Immature natural killer cell (primary cell): ENCODE measurements around the gene PTGER2. TPM values are rescaled to one million over a fixed set of nuclear protein-coding genes. Genes with fewer than 3 reads are reported as not detected.
A peak's percentile ranks its signal among the peaks of the same experiment; 100 is the strongest.

Experiments used
- DNase-seq, 3 donors: peaks; one replicate each; pipeline ENCODE4 v3.0.0; 2022; ENCODE audit warnings: mixed read lengths in 1 of 3
- H3K27ac Mint-ChIP-seq, 6 donors: one replicate each; pipeline ENCODE4 v1.8.0; 2020; ENCODE audit warnings: mixed read lengths in 6 of 6, mild to moderate bottlenecking in 5 of 6, inconsistent platforms in 4 of 6, moderate library complexity in 3 of 6
- H3K27me3 Mint-ChIP-seq, 3 donors: one replicate each; pipeline ENCODE4 v1.8.0; 2020 to 2021; ENCODE audit warnings: low read depth in 3 of 3, mild to moderate bottlenecking in 3 of 3, mixed read lengths in 3 of 3, moderate library complexity in 3 of 3, inconsistent platforms in 1 of 3
- H3K36me3 Mint-ChIP-seq, 3 donors: one replicate each; pipeline ENCODE4 v1.8.0; 2020; ENCODE audit warnings: mixed read lengths in 3 of 3, inconsistent platforms in 2 of 3, mild to moderate bottlenecking in 2 of 3
- H3K4me1 Mint-ChIP-seq, 2 donors: one replicate each; pipeline ENCODE4 v1.8.0; 2020; ENCODE audit warnings: inconsistent platforms in 2 of 2, mild to moderate bottlenecking in 2 of 2, mixed read lengths in 2 of 2, moderate library complexity in 1 of 2
- H3K4me3 Mint-ChIP-seq, 5 donors: one replicate each; pipeline ENCODE4 v1.8.0; 2020; ENCODE audit warnings: mild to moderate bottlenecking in 5 of 5, mixed read lengths in 5 of 5, inconsistent platforms in 3 of 5, moderate library complexity in 3 of 5
- H3K9me3 Mint-ChIP-seq, 6 donors: one replicate each; pipeline ENCODE4 v1.8.0; 2020; ENCODE audit warnings: mild to moderate bottlenecking in 6 of 6, mixed read lengths in 6 of 6, inconsistent platforms in 4 of 6, moderate library complexity in 3 of 6
- polyA plus RNA-seq, 3 donors: library from polyadenylated mRNA; unstranded; fragments of 300-500 nt; fragmentation: Illumina TruSeq; gene quantifications; one replicate each; pipeline ENCODE4 v1.2.3, GENCODE V29; 2021

PTGER2 gene
- polyA plus RNA-seq, 3 donors from 2014 or later, result 154 to 252 (median 250) TPM

- Mint-ChIP-seq H3K9me3 (no peaks in the 10 kb centered on the region), H3K36me3 (peaks cover 33 to 76% (median 46%) of the 10 kb centered on the region in 3 donors), H3K27me3 (no peaks in the 10 kb centered on the region), H3K4me1 (peaks cover 85 to 100% of the 10 kb centered on the region in 2 donors), H3K4me3 (peak overlapping the region in 3 of 5 donors; percentile 3 to 61 (median 58)), H3K27ac (peak overlapping the region; percentile 34 to 88 (median 70))
- DNase-seq, result no peak
Observed at GRCh38 chr14:52279408-52279807, 34.7 kb upstream of the PTGER2 start.

- Mint-ChIP-seq H3K36me3 (peaks cover 24 to 54% (median 28%) of the 10 kb centered on the region in 3 donors), H3K4me3 (no peak overlapping the region), H3K4me1 (peaks cover 75 to 100% of the 10 kb centered on the region in 2 donors), H3K9me3 (peaks cover 10 to 20% (median 20%) of the 10 kb centered on the region in 6 donors), H3K27ac (peak overlapping the region; percentile 3 to 91 (median 68)), H3K27me3 (peaks cover 0 to 7% (median 0%) of the 10 kb centered on the region in 3 donors)
- no peak for DNase-seq
Observed at GRCh38 chr14:52283099-52283498, 31.0 kb upstream of the PTGER2 start.

GRCh38 chr14:52286661-52287649 is 27.2 kb upstream of the PTGER2 start:
- H3K27ac Mint-ChIP-seq, result peak overlapping the region in 4 of 6 donors; percentile 34 to 83 (median 43)
- peaks cover 0 to 7% (median 2%) of the 10 kb centered on the region in 3 donors for H3K27me3 Mint-ChIP-seq
- H3K4me1 Mint-ChIP-seq, result peaks cover 51 to 74% of the 10 kb centered on the region in 2 donors
- H3K36me3 Mint-ChIP-seq, result peaks cover 14 to 29% (median 14%) of the 10 kb centered on the region in 3 donors
- H3K9me3 Mint-ChIP-seq, result peaks cover 26 to 56% (median 46%) of the 10 kb centered on the region in 6 donors
- H3K4me3 Mint-ChIP-seq, result peak overlapping the region; percentile 1 to 59 (median 40)
- no peak for DNase-seq

- H3K36me3 Mint-ChIP-seq, result no peaks in the 10 kb centered on the region
- peaks cover 0 to 2% (median 1%) of the 10 kb centered on the region in 3 donors for H3K27me3 Mint-ChIP-seq
- H3K27ac Mint-ChIP-seq, result peak overlapping the region in 2 of 6 donors; percentile 28 to 63
- H3K4me3 Mint-ChIP-seq, result no peak overlapping the region
- H3K9me3 Mint-ChIP-seq, result peaks cover under 1 to 6% (median 2%) of the 10 kb centered on the region in 6 donors
- DNase-seq, result no peak
- H3K4me1 Mint-ChIP-seq, result peaks cover 35 to 51% of the 10 kb centered on the region in 2 donors
Observed at GRCh38 chr14:52296378-52296777, 17.7 kb upstream of the PTGER2 start.

GRCh38 chr14:52298795-52299194 is 15.3 kb upstream of the PTGER2 start:
- Mint-ChIP-seq H3K9me3 (no peaks in the 10 kb centered on the region), H3K27me3 (peaks cover 0 to 4% (median 2%) of the 10 kb centered on the region in 3 donors), H3K4me1 (peaks cover 53 to 74% of the 10 kb centered on the region in 2 donors), H3K4me3 (no peak overlapping the region), H3K36me3 (peaks cover 0 to 4% (median 3%) of the 10 kb centered on the region in 3 donors), H3K27ac (peak overlapping the region in 2 of 6 donors; percentile 3)
- no peak for DNase-seq

- peak; percentile 45 to 61 (median 57) for DNase-seq
- Mint-ChIP-seq H3K36me3 (peaks cover 0 to 10% (median 5%) of the 10 kb centered on the region in 3 donors), H3K9me3 (no peaks in the 10 kb centered on the region), H3K4me3 (peak overlapping the region in 1 of 5 donors; percentile 5), H3K4me1 (peaks cover 63 to 75% of the 10 kb centered on the region in 2 donors), H3K27ac (peak overlapping the region in 3 of 6 donors; percentile 60 to 85 (median 71)), H3K27me3 (peaks cover 0 to 4% (median 2%) of the 10 kb centered on the region in 3 donors)
Observed at GRCh38 chr14:52299692-52300278, 14.3 kb upstream of the PTGER2 start.

GRCh38 chr14:52303236-52303635 is 10.9 kb upstream of the PTGER2 start:
- Mint-ChIP-seq H3K27ac (peak overlapping the region in 5 of 6 donors; percentile 37 to 79 (median 59)), H3K9me3 (no peaks in the 10 kb centered on the region), H3K4me1 (peaks cover 72 to 83% of the 10 kb centered on the region in 2 donors), H3K27me3 (peaks cover 0 to 2% (median 0%) of the 10 kb centered on the region in 3 donors), H3K36me3 (peaks cover 3 to 15% (median 5%) of the 10 kb centered on the region in 3 donors), H3K4me3 (no peak overlapping the region)
- no peak for DNase-seq

DNA sequence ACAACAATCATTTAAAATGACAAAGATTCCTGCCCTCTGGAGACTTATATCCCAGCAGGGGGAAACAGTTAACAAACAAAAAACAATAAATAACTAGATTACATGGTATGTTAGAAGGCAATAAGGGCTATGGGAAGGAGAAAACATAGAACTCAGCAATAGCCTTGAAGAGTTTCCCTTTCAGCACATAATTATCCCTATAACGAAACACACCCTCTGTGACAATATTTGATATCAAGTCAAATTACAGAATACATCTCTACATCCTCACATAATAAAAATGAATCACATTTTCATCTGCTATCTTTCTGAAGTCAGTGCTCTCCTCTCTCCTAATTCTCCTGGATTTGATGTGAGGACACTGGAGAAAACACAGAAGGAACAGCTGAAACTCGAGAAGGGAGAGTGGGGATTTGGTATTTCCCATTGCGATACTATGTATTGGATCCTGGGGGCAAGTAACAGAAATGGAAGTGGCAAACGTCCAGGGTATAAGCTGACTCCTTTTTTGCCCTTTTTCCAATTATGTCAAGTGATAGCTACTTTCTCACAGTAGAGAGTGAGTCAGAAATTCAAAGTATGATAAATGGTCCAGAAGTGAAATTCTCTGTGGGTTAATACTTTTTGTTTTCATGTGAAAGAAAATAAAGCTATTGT is 9.7 kb upstream of the PTGER2 start:
- Mint-ChIP-seq H3K36me3 (peaks cover 4 to 15% (median 5%) of the 10 kb centered on the region in 3 donors), H3K4me3 (no peak overlapping the region), H3K27me3 (peaks cover 0 to 2% (median 0%) of the 10 kb centered on the region in 3 donors)

GRCh38 chr14:52305014-52305413 is 9.1 kb upstream of the PTGER2 start:
- no peak overlapping the region for H3K4me3 Mint-ChIP-seq
- peaks cover 75 to 87% of the 10 kb centered on the region in 2 donors for H3K4me1 Mint-ChIP-seq
- DNase-seq, result no peak
- H3K9me3 Mint-ChIP-seq, result no peaks in the 10 kb centered on the region
- H3K27me3 Mint-ChIP-seq, result peaks cover 0 to 2% (median 0%) of the 10 kb centered on the region in 3 donors
- H3K27ac Mint-ChIP-seq, result peak overlapping the region in 3 of 6 donors; percentile 19 to 72 (median 55)
- peaks cover 4 to 17% (median 5%) of the 10 kb centered on the region in 3 donors for H3K36me3 Mint-ChIP-seq

More for the DNA sequence above, 9.7 kb upstream of the PTGER2 start:
- H3K4me1 Mint-ChIP-seq, result peaks cover 73 to 87% of the 10 kb centered on the region in 2 donors
- no peaks in the 10 kb centered on the region for H3K9me3 Mint-ChIP-seq
- H3K27ac Mint-ChIP-seq, result peak overlapping the region in 5 of 6 donors; percentile 41 to 74 (median 51)
- DNase-seq, result no peak

DNA sequence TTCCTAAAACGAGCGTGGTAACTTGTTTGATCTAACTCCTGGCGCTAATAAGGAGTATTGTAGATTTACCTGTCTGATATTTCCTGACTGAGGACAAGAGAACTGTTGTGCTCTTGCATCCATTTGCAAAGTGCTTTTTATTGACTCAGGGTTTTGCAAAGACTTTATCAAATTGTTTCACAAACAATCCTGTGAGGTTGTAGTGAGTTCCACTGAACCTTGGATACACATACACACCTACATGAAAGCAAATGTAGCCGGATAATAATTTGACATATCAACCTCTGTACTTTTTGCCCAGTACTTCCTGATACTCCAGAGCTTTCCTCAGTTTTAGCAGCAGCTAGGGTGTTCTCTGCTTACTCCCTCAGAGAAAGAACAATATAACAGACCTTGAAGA is 6.7 kb upstream of the PTGER2 start:
- Mint-ChIP-seq H3K27ac (peak overlapping the region; percentile 48 to 85 (median 74)), H3K27me3 (peaks cover 2 to 6% (median 4%) of the 10 kb centered on the region in 3 donors), H3K4me3 (no peak overlapping the region), H3K36me3 (peaks cover 15 to 18% (median 15%) of the 10 kb centered on the region in 3 donors), H3K9me3 (no peaks in the 10 kb centered on the region), H3K4me1 (peaks cover 79 to 88% of the 10 kb centered on the region in 2 donors)
- DNase-seq, result no peak

GRCh38 chr14:52307905-52308304 is 6.2 kb upstream of the PTGER2 start:
- DNase-seq, result no peak
- peaks cover 2 to 6% (median 5%) of the 10 kb centered on the region in 3 donors for H3K27me3 Mint-ChIP-seq
- peak overlapping the region; percentile 48 to 85 (median 74) for H3K27ac Mint-ChIP-seq
- H3K4me1 Mint-ChIP-seq, result peaks cover 79 to 88% of the 10 kb centered on the region in 2 donors
- H3K36me3 Mint-ChIP-seq, result peaks cover 15 to 20% (median 16%) of the 10 kb centered on the region in 3 donors
- no peaks in the 10 kb centered on the region for H3K9me3 Mint-ChIP-seq
- H3K4me3 Mint-ChIP-seq, result peak overlapping the region in 1 of 5 donors; percentile 19

DNA sequence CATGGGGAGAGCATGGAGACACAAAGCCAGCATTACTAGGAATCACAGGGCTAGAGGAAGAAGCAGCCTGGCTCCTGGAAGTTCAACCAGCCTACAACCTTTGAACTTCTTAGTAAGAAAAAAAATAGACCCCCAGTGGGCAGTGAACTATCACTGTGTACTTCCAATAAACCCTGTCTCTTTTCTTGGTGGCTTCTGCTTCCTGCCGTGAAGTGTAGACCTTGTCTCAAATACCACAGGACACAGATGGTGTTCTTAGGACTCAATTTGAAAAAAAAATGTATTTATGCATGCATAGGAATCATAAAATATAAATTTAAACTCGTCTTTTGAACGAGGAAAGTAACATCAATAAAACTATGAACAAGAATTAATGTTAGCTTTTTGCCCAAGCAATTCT is 3.6 kb upstream of the PTGER2 start:
- Mint-ChIP-seq H3K27me3 (peaks cover 7 to 14% (median 11%) of the 10 kb centered on the region in 3 donors), H3K36me3 (peaks cover 16 to 28% (median 24%) of the 10 kb centered on the region in 3 donors), H3K4me1 (peaks cover 69 to 75% of the 10 kb centered on the region in 2 donors), H3K4me3 (peak overlapping the region; percentile 97 to 99 (median 98)), H3K27ac (peak overlapping the region; percentile 87 to 99 (median 92)), H3K9me3 (no peaks in the 10 kb centered on the region)
- DNase-seq, result no peak

DNA sequence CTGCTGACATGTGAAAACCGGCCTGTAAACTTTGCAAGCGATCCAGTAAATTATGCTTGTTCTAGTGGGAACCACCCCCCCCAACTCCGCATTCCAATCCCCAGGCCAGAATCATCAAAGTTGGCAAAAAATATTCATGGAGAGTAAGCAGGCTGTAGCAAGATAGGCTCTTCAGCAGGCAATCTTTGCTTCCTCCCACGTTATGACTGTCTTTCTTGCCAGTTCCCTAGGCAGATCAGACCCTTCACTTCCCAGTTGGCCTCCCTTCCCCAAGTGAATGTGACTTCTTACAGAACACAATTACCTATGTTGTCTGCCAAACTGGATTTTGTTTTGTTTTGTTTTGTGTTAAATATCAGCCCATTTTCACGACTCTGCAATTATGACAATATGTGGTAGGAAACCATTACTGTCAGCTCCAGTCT is 1.2 kb upstream of the PTGER2 start:
- H3K27me3 Mint-ChIP-seq, result peaks cover 7 to 14% (median 11%) of the 10 kb centered on the region in 3 donors
- H3K36me3 Mint-ChIP-seq, result peaks cover 11 to 32% (median 24%) of the 10 kb centered on the region in 3 donors
- H3K4me1 Mint-ChIP-seq, result peaks cover 66 to 84% of the 10 kb centered on the region in 2 donors
- H3K4me3 Mint-ChIP-seq, result peak overlapping the region; percentile 97 to 99 (median 98)
- no peak for DNase-seq
- H3K27ac Mint-ChIP-seq, result peak overlapping the region; percentile 88 to 99 (median 94)
- H3K9me3 Mint-ChIP-seq, result no peaks in the 10 kb centered on the region
